ENCODE data around the gene PHYHIPL. TPM values are rescaled to one million over a fixed set of nuclear protein-coding genes. Genes with fewer than 3 reads are reported as not detected.

PHYHIPL gene
- 0.11 TPM for total RNA-seq
- long read RNA-seq, result 0 reads

GRCh38 chr10:59176241-59177030 lies at the start of gene PHYHIPL:
Gene PHYHIPL (plus strand): TSS chr10:59176643. CDS start chr10:59176854, 211 bp downstream.
- H3K27ac ChIP-seq (replicated peaks), result no peak within 1 kb of the TSS
- peaks cover 17% of the 10 kb centered on the region for H3K4me1 ChIP-seq
- intact Hi-C loops (cut with micrococcal nuclease), result no loop called here
- H3K36me3 ChIP-seq, result no peaks in the 10 kb centered on the region
- peak within 1 kb of the TSS; percentile 56 for H3K4me3 ChIP-seq
- TF ChIP-seq CTCF (IDR thresholded peaks at IDR 0.05; ENCODE audit: borderline replicate concordance), result no peak
- H3K27me3 ChIP-seq (ENCODE audit: low read depth), result peaks cover 74% of the 10 kb centered on the region
- no peak for DNase-seq
- H3K9me3 ChIP-seq (replicated peaks), result no peaks in the 10 kb centered on the region

- no peak for DNase-seq
- Histone ChIP-seq H3K27me3 (ENCODE audit: low read depth) (no peaks in the 10 kb centered on the region), H3K36me3 (no peaks in the 10 kb centered on the region), H3K4me1 (peaks cover 13% of the 10 kb centered on the region), H3K4me3 (no peak overlapping the region), H3K9me3 (replicated peaks) (no peaks in the 10 kb centered on the region), H3K27ac (replicated peaks) (no peak overlapping the region)
- TF ChIP-seq CTCF (IDR thresholded peaks at IDR 0.05; ENCODE audit: borderline replicate concordance), result no peak
- intact Hi-C loops (cut with micrococcal nuclease), result no loop called here
Observed at GRCh38 chr10:59126991-59127390, 49.5 kb upstream of the PHYHIPL start.

- TF ChIP-seq CTCF (IDR thresholded peaks at IDR 0.05; ENCODE audit: borderline replicate concordance), result no peak
- no peaks in the 10 kb centered on the region for H3K36me3 ChIP-seq
- no peak overlapping the region for H3K27ac ChIP-seq (replicated peaks)
- no peak for DNase-seq
- H3K9me3 ChIP-seq (replicated peaks), result no peaks in the 10 kb centered on the region
- intact Hi-C loops (cut with micrococcal nuclease), result no loop called here
- no peak overlapping the region for H3K4me3 ChIP-seq
- H3K27me3 ChIP-seq (ENCODE audit: low read depth), result no peaks in the 10 kb centered on the region
- H3K4me1 ChIP-seq, result peaks cover 13% of the 10 kb centered on the region
Observed at GRCh38 chr10:59127991-59128390, 48.5 kb upstream of the PHYHIPL start.

GRCh38 chr10:59129867-59130266 lies 46.6 kb upstream of the PHYHIPL start:
- Histone ChIP-seq H3K9me3 (replicated peaks) (no peaks in the 10 kb centered on the region), H3K27me3 (ENCODE audit: low read depth) (no peaks in the 10 kb centered on the region), H3K4me1 (peaks cover 13% of the 10 kb centered on the region), H3K27ac (replicated peaks) (no peak overlapping the region), H3K36me3 (no peaks in the 10 kb centered on the region), H3K4me3 (no peak overlapping the region)
- no peak for DNase-seq
- intact Hi-C loops (cut with micrococcal nuclease), result no loop called here
- TF ChIP-seq CTCF (IDR thresholded peaks at IDR 0.05; ENCODE audit: borderline replicate concordance), result no peak

GRCh38 chr10:59131666-59132065 lies 44.8 kb upstream of the PHYHIPL start:
- TF ChIP-seq CTCF (IDR thresholded peaks at IDR 0.05; ENCODE audit: borderline replicate concordance), result no peak
- Histone ChIP-seq H3K4me3 (no peak overlapping the region), H3K27ac (replicated peaks) (no peak overlapping the region), H3K36me3 (no peaks in the 10 kb centered on the region), H3K4me1 (no peaks in the 10 kb centered on the region), H3K27me3 (ENCODE audit: low read depth) (no peaks in the 10 kb centered on the region), H3K9me3 (replicated peaks) (no peaks in the 10 kb centered on the region)
- DNase-seq, result no peak
- intact Hi-C loops (cut with micrococcal nuclease), result no loop called here

Measured in left ventricle myocardium inferior (tissue), 1 donor.